SU-DHL-6 (cell line): ENCODE results near the gene MAB21L4.

ENCODE experiments used
- CTCF ChIP-seq: fragments of 200-600 bp; sonication (generic); IDR thresholded peaks from one replicate; pipeline ENCODE4 v1.5.1; 2017; ENCODE audit warnings: antibody characterized with exemption, mild to moderate bottlenecking, low read length, moderate library complexity; ENCODE audit not compliant: insufficient read depth, poor library complexity, severe bottlenecking
- EZH2phosphoT487 ChIP-seq: fragments of 200-600 bp; sonication (generic), shearing (Covaris generic); conservative IDR thresholded peaks from 2 replicates; pipeline ENCODE4 v1.6.1; 2018; ENCODE audit warnings: mild to moderate bottlenecking, antibody characterized with exemption, low read length, moderate library complexity, mixed read lengths

- TF ChIP-seq CTCF: no peak
- TF ChIP-seq EZH2phosphoT487: no peak
These were observed 26.6 kb downstream of the MAB21L4 start for GRCh38 chr2:240869109-240869955.
